SK-N-MC (cell line): ENCODE data around the gene SUCLG2.

Source experiments
- EZH2 ChIP-seq: fragments of 200-600 bp; sonication (generic); IDR thresholded peaks from one replicate; pipeline ENCODE4 v1.6.1; 2017; ENCODE audit warnings: antibody characterized with exemption
- FOXP2 ChIP-seq: optimal IDR thresholded peaks from 2 replicates; pipeline ENCODE3; 2011; ENCODE audit warnings: mild to moderate bottlenecking, moderate library complexity; ENCODE audit not compliant: insufficient read depth; ENCODE audit errors: extremely low read length, control extremely low read depth
- POLR2AphosphoS5 ChIP-seq: IDR thresholded peaks from 2 replicates; pipeline ENCODE4 v1.6.1; 2012; ENCODE audit warnings: mild to moderate bottlenecking, low read depth, low read length, borderline replicate concordance

GRCh38 chr3:67462187-67462586, 192.2 kb downstream of the SUCLG2 start:
- TF ChIP-seq POLR2AphosphoS5 (no peak), EZH2 (no peak), FOXP2 (no peak)
